ENCODE results near the gene SLC13A1.

Gene SLC13A1

GRCh38 chr7:123191132-123191531 is 8.6 kb downstream of the SLC13A1 start:
- DNase-seq: no peak

GRCh38 chr7:123190109-123190831 is 9.5 kb downstream of the SLC13A1 start:
- DNase-seq: no peak

- no peak for DNase-seq
Observed at GRCh38 chr7:123185756-123186155, 14.0 kb downstream of the SLC13A1 start.

GRCh38 chr7:123184271-123184670 is 15.5 kb downstream of the SLC13A1 start:
- DNase-seq: no peak

- no peak for DNase-seq
Observed at GRCh38 chr7:123183431-123183830, 16.3 kb downstream of the SLC13A1 start.

- DNase-seq: no peak
Observed at GRCh38 chr7:123177442-123177841, 22.3 kb downstream of the SLC13A1 start.

- no peak for DNase-seq
Observed at GRCh38 chr7:123170333-123171246, 29.2 kb downstream of the SLC13A1 start.

GRCh38 chr7:123169065-123169464 is 30.7 kb downstream of the SLC13A1 start:
- no peak for DNase-seq

GRCh38 chr7:123157606-123158005 is 42.2 kb downstream of the SLC13A1 start:
- no peak for DNase-seq

GRCh38 chr7:123155571-123155970 is 44.2 kb downstream of the SLC13A1 start:
- DNase-seq: no peak

GRCh38 chr7:123154231-123154860 is 45.4 kb downstream of the SLC13A1 start:
- DNase-seq: no peak

GRCh38 chr7:123151443-123151842 is 48.3 kb downstream of the SLC13A1 start:
- DNase-seq: no peak

GRCh38 chr7:123148813-123149212 is 51.0 kb downstream of the SLC13A1 start:
- DNase-seq: no peak

- DNase-seq: no peak
Observed at GRCh38 chr7:123143252-123144006, 56.3 kb downstream of the SLC13A1 start.

- DNase-seq: no peak
Observed at GRCh38 chr7:123140561-123140960, 59.2 kb downstream of the SLC13A1 start.

GRCh38 chr7:123135960-123136359 is 63.8 kb downstream of the SLC13A1 start:
- DNase-seq: no peak

- no peak for DNase-seq
Observed at GRCh38 chr7:123133924-123134323, 65.8 kb downstream of the SLC13A1 start.

GRCh38 chr7:123131961-123132360 is 67.8 kb downstream of the SLC13A1 start:
- DNase-seq: no peak

GRCh38 chr7:123131556-123131955 is 68.2 kb downstream of the SLC13A1 start:
- DNase-seq: no peak

GRCh38 chr7:123131140-123131539 is 68.6 kb downstream of the SLC13A1 start:
- no peak for DNase-seq

- DNase-seq: no peak
Observed at GRCh38 chr7:123126691-123127090, 73.1 kb downstream of the SLC13A1 start.

GRCh38 chr7:123126171-123126570 is 73.6 kb downstream of the SLC13A1 start:
- no peak for DNase-seq

- DNase-seq: no peak
Observed at GRCh38 chr7:123125231-123125630, 74.5 kb downstream of the SLC13A1 start.
